Natural killer cell (primary cell): ENCODE results near the gene NCAM2. TPM values are rescaled to one million over a fixed set of nuclear protein-coding genes. Genes with fewer than 3 reads are reported as not detected.

Experiments used
- ATAC-seq, 3 donors: fragments of 150-1000 bp in 2 of 3; fragments of 200-7000 bp in 1 of 3; cut with Tn5 transposase; 1 replicate in 1 of 3; 2 replicates in 2 of 3; pipeline ENCODE4 v1.10.0; 2021; ENCODE audit warnings: mild to moderate bottlenecking in 2 of 3, moderate library complexity in 2 of 3
- DNase-seq, 2 donors: peaks; one replicate each; pipeline versions ENCODE4 v3.0.0 to v3.0.0-alpha.2; 2013 to 2021; ENCODE audit warnings: mixed read lengths in 1 of 2
- H3K27ac ChIP-seq: one replicate; pipeline ENCODE4 v1.5.1; 2013; ENCODE audit warnings: mild to moderate bottlenecking, low read length
- H3K27me3 ChIP-seq: one replicate; pipeline ENCODE4 v1.6.1; 2013; ENCODE audit warnings: low read length; ENCODE audit not compliant: control insufficient read depth, insufficient read depth
- H3K36me3 ChIP-seq: one replicate; pipeline ENCODE4 v1.6.1; 2013; ENCODE audit warnings: low read length; ENCODE audit not compliant: control insufficient read depth, insufficient read depth
- H3K4me1 ChIP-seq: one replicate; pipeline ENCODE4 v1.6.1; 2013; ENCODE audit warnings: low read length; ENCODE audit not compliant: control insufficient read depth, insufficient read depth
- H3K4me3 ChIP-seq: one replicate; pipeline ENCODE4 v1.5.1; 2013; ENCODE audit warnings: low read length
- H3K9me3 ChIP-seq: one replicate; pipeline ENCODE4 v1.6.1; 2013; ENCODE audit warnings: low read length; ENCODE audit not compliant: control insufficient read depth, insufficient read depth
- H3K27ac Mint-ChIP-seq, 2 donors: one replicate each; pipeline ENCODE4 v1.8.0; 2022; ENCODE audit warnings: mild to moderate bottlenecking in 2 of 2, mixed read lengths in 2 of 2, moderate library complexity in 1 of 2
- H3K27me3 Mint-ChIP-seq, 2 donors: one replicate each; pipeline ENCODE4 v1.8.0; 2022; ENCODE audit warnings: low read depth in 2 of 2, mixed read lengths in 2 of 2
- H3K36me3 Mint-ChIP-seq: one replicate; pipeline ENCODE4 v1.8.0; 2022; ENCODE audit warnings: mixed read lengths
- H3K4me1 Mint-ChIP-seq, 2 donors: one replicate each; pipeline ENCODE4 v1.8.0; 2022; ENCODE audit warnings: mixed read lengths in 2 of 2
- H3K4me3 Mint-ChIP-seq: one replicate; pipeline ENCODE4 v1.8.0; 2022; ENCODE audit warnings: mild to moderate bottlenecking, moderate library complexity, mixed read lengths
- H3K9me3 Mint-ChIP-seq, 2 donors: one replicate each; pipeline ENCODE4 v1.8.0; 2022; ENCODE audit warnings: mixed read lengths in 2 of 2
- CTCF ChIP-seq: fragments of 200-600 bp; IDR thresholded peaks from one replicate; pipeline ENCODE4 v1.8.0; 2022; ENCODE audit warnings: antibody characterized with exemption
- WGBS: methylation state at CpG from one replicate; pipeline ENCODE4 v1.1.7; 2013; ENCODE audit warnings: missing lambda C conversion rate; ENCODE audit not compliant: insufficient coverage; 5-methylcytosine and 5-hydroxymethylcytosine counted together
- intact Hi-C: fragments of 100-400 bp; cut with micrococcal nuclease; formaldehyde crosslinking; loops from one replicate; pipeline ENCODE4 v1.14.2; 2022
- total RNA-seq, 4 donors: library from RNA; stranded (reverse); fragments of 120-200 nt in 1 of 4; gene quantifications; one replicate each; pipeline versions ENCODE4 v1.2.3 to v1.2.4, GENCODE V29; 2013 to 2022

The NCAM2 gene
- total RNA-seq, 3 donors from 2014 or later (not counting 1 experiment from before 2014, with no cell fraction given) = not detected

- no peaks in the 10 kb centered on the region for H3K27me3 ChIP-seq
- Mint-ChIP-seq H3K27me3 (no peaks in the 10 kb centered on the region), H3K4me1 (no peaks in the 10 kb centered on the region), H3K4me3 (no peak overlapping the region), H3K9me3 (no peaks in the 10 kb centered on the region), H3K36me3 (no peaks in the 10 kb centered on the region), H3K27ac (no peak overlapping the region)
- no peaks in the 10 kb centered on the region for H3K9me3 ChIP-seq
- ATAC-seq (no peak), DNase-seq (no peak)
- H3K36me3 ChIP-seq = no peaks in the 10 kb centered on the region
- H3K4me3 ChIP-seq = no peak overlapping the region
- 52% methylated on average over 4 of the region's 4 CpGs for WGBS
- H3K4me1 ChIP-seq = no peaks in the 10 kb centered on the region
- no peak overlapping the region for H3K27ac ChIP-seq
- TF ChIP-seq CTCF = no peak
- intact Hi-C loops = loop anchor here (5.0 kb wide), 1 partner anchor 1630 kb away; no protein-coding TSS in a partner anchor
Measured at GRCh38 chr21:21162786-21163185, 164.6 kb downstream of the NCAM2 start.

GRCh38 chr21:21163904-21164303 is 165.7 kb downstream of the NCAM2 start:
- 15% methylated on average over 1 of the region's 1 CpG for WGBS
- Histone ChIP-seq H3K36me3 (no peaks in the 10 kb centered on the region), H3K4me3 (no peak overlapping the region), H3K4me1 (no peaks in the 10 kb centered on the region), H3K9me3 (no peaks in the 10 kb centered on the region), H3K27me3 (no peaks in the 10 kb centered on the region), H3K27ac (no peak overlapping the region)
- peak in 2 of 3 donors; percentile 69 to 81 for ATAC-seq
- intact Hi-C loops = loop anchor here (5.0 kb wide), 1 partner anchor 1628 kb away; no protein-coding TSS in a partner anchor
- H3K36me3 Mint-ChIP-seq = no peaks in the 10 kb centered on the region
- H3K4me3 Mint-ChIP-seq = no peak overlapping the region
- peak; percentile 20 to 64 for DNase-seq
- H3K9me3 Mint-ChIP-seq = no peaks in the 10 kb centered on the region
- H3K27me3 Mint-ChIP-seq = no peaks in the 10 kb centered on the region
- TF ChIP-seq CTCF = peak; percentile 88
- H3K27ac Mint-ChIP-seq = no peak overlapping the region
- H3K4me1 Mint-ChIP-seq = no peaks in the 10 kb centered on the region

- no peak overlapping the region for H3K4me3 Mint-ChIP-seq
- no peaks in the 10 kb centered on the region for H3K9me3 Mint-ChIP-seq
- DNase-seq = no peak
- 80% methylated on average over 1 of the region's 2 CpGs for WGBS
- H3K4me1 Mint-ChIP-seq = no peaks in the 10 kb centered on the region
- no peaks in the 10 kb centered on the region for H3K27me3 Mint-ChIP-seq
- no peak overlapping the region for H3K4me3 ChIP-seq
- no peaks in the 10 kb centered on the region for H3K9me3 ChIP-seq
- TF ChIP-seq CTCF = no peak
- H3K36me3 Mint-ChIP-seq = no peaks in the 10 kb centered on the region
- intact Hi-C loops = no loop called here
- no peaks in the 10 kb centered on the region for H3K27me3 ChIP-seq
- H3K27ac Mint-ChIP-seq = no peak overlapping the region
- no peaks in the 10 kb centered on the region for H3K4me1 ChIP-seq
- ATAC-seq = no peak
- no peak overlapping the region for H3K27ac ChIP-seq
- H3K36me3 ChIP-seq = no peaks in the 10 kb centered on the region
Measured at GRCh38 chr21:21165063-21165645, 166.9 kb downstream of the NCAM2 start.

GRCh38 chr21:21174676-21175075 is 176.5 kb downstream of the NCAM2 start:
- Histone ChIP-seq H3K36me3 (no peaks in the 10 kb centered on the region), H3K27ac (no peak overlapping the region), H3K4me3 (no peak overlapping the region), H3K27me3 (no peaks in the 10 kb centered on the region), H3K9me3 (no peaks in the 10 kb centered on the region), H3K4me1 (no peaks in the 10 kb centered on the region)
- H3K4me3 Mint-ChIP-seq = no peak overlapping the region
- no CpG with 5 or more reads among the region's 2 CpGs for WGBS
- TF ChIP-seq CTCF = no peak
- DNase-seq = no peak
- intact Hi-C loops = no loop called here
- H3K27me3 Mint-ChIP-seq = no peaks in the 10 kb centered on the region
- H3K36me3 Mint-ChIP-seq = no peaks in the 10 kb centered on the region
- no peaks in the 10 kb centered on the region for H3K9me3 Mint-ChIP-seq
- peaks cover 7 to 28% of the 10 kb centered on the region in 2 donors for H3K4me1 Mint-ChIP-seq
- no peak for ATAC-seq
- no peak overlapping the region for H3K27ac Mint-ChIP-seq
